ENCODE results near the gene RSPH1.

DNA sequence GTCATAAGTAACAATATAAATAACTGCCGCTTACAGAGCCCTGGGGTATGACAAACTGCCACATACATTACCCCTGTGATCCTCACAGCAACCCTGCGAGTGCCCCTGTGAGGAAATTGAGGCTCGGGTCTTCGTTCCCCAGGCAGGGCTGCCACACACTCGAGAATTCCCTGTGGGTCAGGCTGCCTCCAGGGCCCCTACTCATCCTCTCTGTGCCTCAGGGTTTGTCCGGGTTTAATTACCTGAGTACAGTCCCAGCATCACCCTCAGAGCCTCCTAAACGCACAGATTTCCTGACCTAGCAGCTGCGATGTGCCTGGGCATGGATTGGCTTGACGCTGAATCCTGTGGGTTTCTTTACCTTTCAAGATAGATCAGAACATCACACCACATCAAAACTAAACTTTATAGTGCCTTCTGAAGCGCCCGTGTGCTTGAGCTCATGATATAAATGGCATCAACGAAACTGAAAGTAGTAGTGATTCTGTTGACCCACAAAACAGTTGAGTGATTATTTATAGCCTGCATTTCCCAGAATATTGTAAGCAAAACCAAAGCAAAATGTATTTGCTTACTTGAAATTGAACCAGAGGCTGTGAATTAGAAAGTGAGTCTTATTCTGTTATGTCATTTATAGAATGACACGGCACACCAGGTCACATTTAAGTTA, 31.6 kb upstream of the RSPH1 start:
- TF ChIP-seq, protein P1, sequence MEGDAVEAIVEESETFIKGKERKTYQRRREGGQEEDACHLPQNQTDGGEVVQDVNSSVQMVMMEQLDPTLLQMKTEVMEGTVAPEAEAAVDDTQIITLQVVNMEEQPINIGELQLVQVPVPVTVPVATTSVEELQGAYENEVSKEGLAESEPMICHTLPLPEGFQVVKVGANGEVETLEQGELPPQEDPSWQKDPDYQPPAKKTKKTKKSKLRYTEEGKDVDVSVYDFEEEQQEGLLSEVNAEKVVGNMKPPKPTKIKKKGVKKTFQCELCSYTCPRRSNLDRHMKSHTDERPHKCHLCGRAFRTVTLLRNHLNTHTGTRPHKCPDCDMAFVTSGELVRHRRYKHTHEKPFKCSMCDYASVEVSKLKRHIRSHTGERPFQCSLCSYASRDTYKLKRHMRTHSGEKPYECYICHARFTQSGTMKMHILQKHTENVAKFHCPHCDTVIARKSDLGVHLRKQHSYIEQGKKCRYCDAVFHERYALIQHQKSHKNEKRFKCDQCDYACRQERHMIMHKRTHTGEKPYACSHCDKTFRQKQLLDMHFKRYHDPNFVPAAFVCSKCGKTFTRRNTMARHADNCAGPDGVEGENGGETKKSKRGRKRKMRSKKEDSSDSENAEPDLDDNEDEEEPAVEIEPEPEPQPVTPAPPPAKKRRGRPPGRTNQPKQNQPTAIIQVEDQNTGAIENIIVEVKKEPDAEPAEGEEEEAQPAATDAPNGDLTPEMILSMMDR (conservative IDR thresholded peaks at IDR 0.05), result no peak
- no peak for TF ChIP-seq ZFX (IDR thresholded peaks at IDR 0.05)

Data from C4-2B (cell line).